Retinal pigment epithelial cell (primary cell): ENCODE data around the gene FLT4.

ENCODE experiments used
- DNase-seq: peaks from one replicate; pipeline ENCODE4 v3.0.0-alpha.2; 2010; ENCODE audit warnings: low read depth
- H3K4me3 ChIP-seq: 2 replicates; pipeline ENCODE4 v1.5.1; 2011; ENCODE audit warnings: mild to moderate bottlenecking, low read length, control low read depth, moderate library complexity
- CTCF ChIP-seq: conservative IDR thresholded peaks from 2 replicates; pipeline ENCODE4 v1.5.1; 2011; ENCODE audit warnings: low read depth, low read length, control low read depth, inconsistent platforms

FLT4 gene

GRCh38 chr5:180589771-180590542, 59.4 kb downstream of the FLT4 start:
- H3K4me3 ChIP-seq = peak overlapping the region; percentile 15
- no peak for TF ChIP-seq CTCF
- DNase-seq = no peak

DNA sequence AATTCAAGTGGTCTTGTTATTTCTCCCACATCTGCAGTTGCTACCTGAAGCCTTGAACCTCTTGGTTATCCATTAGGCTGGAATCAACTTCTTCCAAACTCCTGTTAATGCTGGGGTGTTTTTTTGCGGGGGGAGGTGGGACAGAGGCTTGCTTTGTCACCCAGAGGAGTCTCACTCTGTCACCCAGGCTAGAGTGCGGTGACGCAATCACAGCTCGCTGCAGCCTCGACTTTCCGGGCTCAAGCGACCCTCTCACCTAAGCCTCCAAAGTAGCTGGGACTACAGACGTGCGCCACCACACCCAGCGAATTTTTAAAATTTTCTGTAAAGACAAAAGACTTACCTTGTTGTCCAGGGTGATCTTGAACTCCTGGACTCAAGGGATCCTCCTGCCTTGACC, 62.5 kb downstream of the FLT4 start:
- no peak for TF ChIP-seq CTCF
- no peak overlapping the region for H3K4me3 ChIP-seq
- no peak for DNase-seq

GRCh38 chr5:180586204-180586603, 63.2 kb downstream of the FLT4 start:
- H3K4me3 ChIP-seq = no peak overlapping the region
- DNase-seq = no peak
- no peak for TF ChIP-seq CTCF

DNA sequence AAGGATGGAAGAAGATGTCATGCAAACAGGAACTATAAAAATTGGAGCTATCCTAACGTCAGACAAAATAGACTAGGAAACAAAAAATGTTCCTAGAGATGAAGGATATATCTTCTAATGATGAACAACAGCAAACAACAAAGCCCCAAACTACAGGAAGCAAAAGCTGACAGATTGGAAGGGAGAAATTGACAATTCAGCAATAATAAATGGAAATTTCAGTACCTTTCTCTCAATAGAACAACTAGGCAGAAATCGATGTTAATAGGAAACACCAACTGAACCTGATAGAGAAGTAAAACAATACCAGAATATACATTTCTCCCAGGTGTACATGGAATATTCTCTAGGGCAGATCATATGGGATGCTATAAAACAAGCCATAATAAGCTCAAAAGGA, 65.7 kb downstream of the FLT4 start:
- TF ChIP-seq CTCF = no peak
- DNase-seq = no peak
- H3K4me3 ChIP-seq = no peak overlapping the region

DNA sequence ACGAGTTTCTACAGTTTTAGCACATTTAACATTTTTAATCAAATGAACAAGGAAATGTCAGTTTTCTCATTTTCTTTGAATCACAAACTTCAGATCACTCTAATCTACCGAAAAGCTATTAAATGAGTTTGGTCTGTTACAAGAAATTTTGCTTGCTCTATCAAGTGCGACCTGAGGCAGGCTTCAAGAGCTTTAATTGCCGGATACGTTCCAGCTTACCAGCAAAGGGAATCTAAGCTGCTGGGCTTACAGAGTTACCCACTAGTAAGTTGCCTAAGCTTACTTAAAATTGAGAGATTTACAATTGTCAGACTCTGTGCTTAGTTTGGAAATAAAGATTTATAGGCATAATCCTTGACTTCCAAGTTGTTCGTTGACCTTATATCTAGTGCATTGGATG, 68.7 kb downstream of the FLT4 start:
- TF ChIP-seq CTCF = no peak
- no peak overlapping the region for H3K4me3 ChIP-seq
- DNase-seq = no peak

GRCh38 chr5:180575571-180575970, 73.8 kb downstream of the FLT4 start:
- DNase-seq = no peak
- no peak overlapping the region for H3K4me3 ChIP-seq
- TF ChIP-seq CTCF = no peak

GRCh38 chr5:180568914-180569313, 80.5 kb downstream of the FLT4 start:
- DNase-seq = no peak
- no peak for TF ChIP-seq CTCF
- no peak overlapping the region for H3K4me3 ChIP-seq
